UCSD-AML1 (cell line): ENCODE results near the gene MOV10.
A peak's percentile ranks its signal among the peaks of the same experiment; 100 is the strongest.

Experiments
- DNase-seq: peaks from one replicate; lab custom pipeline; 2025; ENCODE audit not compliant: unreplicated experiment; lab: John Stamatoyannopoulos, UW

The MOV10 gene

GRCh38 chr1:112674986-112675727 is 698 bp downstream of the MOV10 start:
- DNase-seq = peak; percentile 73

GRCh38 chr1:112675728-112676381 is 1.4 kb downstream of the MOV10 start:
- no peak for DNase-seq

DNA sequence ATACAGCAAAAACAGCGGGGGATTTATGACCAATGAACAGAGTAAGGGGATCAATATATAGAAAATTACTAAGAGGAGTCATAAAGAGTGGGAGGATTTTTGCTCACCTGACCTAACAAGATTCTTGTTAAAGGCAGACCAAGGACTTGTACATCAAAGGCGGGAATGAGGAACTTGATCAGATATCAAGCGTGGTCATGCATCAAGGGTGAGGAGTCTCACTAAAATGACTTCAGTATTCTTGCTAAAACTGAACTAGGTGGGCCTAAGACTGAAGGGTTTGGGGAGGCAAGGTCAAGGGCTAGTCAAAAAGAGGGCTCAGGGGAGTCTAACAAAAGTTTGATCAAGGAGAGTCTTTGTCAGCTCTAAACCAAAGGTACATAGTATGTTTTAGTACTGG is 2.1 kb downstream of the MOV10 start:
- no peak for DNase-seq

DNA sequence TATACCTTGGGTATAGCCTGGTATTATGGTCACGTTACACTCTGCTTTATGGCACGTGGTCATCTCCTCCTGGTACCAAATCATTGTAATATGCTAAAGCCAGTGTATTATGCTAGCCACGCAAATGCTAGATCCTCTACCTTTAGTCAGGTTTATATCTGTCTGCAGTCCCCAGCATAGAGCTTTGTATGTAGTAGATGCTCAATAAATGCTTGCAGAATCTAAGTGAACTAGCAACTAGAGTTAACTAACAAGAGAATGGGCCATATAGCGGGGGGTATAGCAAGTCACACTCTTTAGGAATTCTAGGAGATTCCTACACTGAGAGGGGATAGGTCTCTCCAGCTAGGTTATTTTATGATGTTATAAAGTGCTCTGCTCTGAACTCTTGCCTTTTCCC is 3.0 kb downstream of the MOV10 start:
- no peak for DNase-seq

- no peak for DNase-seq
Measured at GRCh38 chr1:112678605-112679004, 4.1 kb downstream of the MOV10 start.

- no peak for DNase-seq
Measured at GRCh38 chr1:112685913-112686312, 11.5 kb downstream of the MOV10 start.

DNA sequence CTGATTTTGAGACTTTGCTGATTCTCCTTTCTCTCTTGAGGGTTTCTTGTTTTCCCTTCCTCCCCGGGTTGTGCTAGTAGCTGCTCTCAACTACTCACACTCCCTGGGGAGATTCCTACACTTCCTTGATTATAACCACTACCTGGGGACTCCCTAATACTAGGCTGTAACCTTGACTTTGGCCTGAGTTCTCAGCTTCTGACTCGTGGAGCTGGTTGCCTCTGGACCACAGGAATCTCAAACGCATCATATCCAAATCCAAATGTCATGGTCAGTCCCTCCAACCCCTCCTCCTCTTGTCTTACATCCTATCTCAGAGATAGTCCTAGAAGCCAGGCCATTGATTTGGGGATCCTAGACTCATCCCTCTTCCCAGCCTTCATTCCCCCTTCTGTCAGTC is 12.0 kb downstream of the MOV10 start:
- DNase-seq = no peak

DNA sequence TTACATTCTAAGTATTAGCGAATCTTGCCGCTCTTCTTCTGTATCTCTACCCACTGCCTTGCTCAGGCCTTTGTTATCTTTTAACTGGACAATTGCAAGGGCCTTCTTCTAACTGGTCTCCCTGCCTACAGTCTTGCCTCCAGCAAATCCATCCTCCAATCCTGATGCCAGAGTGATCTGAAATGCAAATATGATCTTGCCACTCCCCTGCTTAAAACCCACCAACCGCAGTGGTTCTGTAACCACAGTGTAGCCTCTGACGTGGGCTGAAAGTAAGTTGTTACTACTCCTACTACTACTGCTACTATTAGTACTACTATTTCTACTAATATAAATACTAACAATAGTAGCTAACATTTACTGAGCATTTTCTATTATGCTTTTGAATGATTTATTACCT is 12.4 kb downstream of the MOV10 start:
- no peak for DNase-seq

DNA sequence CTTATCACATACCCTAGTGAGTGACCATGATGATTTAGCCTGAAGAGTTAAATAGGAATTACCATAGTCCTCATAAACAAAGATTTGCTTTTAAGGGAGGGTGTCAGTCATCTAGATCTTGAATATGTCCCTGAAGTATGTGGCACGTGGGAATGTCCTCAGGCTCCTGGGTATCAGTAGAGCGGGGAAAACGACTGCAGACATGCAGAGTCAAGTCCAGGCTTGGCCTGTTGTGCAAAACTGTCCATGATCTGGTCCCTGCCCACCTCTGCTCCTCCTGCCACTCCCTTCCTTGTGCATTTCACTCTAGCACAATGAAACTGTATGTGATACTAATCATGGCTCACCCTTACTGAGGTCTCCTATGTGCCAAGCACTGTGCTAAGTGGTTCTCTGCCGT is 12.9 kb downstream of the MOV10 start:
- no peak for DNase-seq

DNA sequence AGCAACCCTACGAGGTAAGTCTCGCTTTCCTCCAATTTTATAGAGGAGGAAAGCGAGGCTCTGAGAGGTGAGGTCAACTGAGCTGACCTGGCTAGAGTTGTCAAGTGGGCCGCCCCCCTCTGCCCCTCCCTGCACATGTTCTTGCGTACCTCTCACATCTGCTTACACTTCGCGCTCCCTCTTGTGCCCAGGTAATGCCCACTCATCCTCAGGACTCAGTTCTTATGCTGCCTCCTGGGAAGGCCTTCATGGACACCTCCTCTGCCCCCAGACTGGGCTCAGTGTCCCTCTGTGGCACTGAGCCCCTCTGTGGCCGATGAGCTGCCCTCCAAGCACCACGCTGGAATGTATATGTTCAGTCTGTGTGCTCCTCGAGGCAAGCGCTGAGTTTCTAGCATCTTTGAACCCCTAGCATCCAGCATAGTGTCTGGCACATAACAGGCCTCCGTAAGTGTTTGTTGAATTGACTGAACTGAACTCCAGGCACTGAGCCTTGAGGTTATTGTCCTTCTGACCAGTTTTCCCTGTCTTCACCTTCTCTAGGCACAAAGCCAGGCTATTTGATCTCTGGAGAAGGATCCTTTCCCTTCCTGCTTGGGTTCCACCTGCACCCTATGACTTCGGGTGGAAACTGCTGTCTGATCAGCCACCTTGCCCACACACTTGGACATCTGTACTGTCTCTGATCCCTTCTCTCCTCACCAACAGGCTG is 13.5 kb downstream of the MOV10 start:
- DNase-seq = no peak

GRCh38 chr1:112688781-112689193 is 14.3 kb downstream of the MOV10 start:
- no peak for DNase-seq

DNA sequence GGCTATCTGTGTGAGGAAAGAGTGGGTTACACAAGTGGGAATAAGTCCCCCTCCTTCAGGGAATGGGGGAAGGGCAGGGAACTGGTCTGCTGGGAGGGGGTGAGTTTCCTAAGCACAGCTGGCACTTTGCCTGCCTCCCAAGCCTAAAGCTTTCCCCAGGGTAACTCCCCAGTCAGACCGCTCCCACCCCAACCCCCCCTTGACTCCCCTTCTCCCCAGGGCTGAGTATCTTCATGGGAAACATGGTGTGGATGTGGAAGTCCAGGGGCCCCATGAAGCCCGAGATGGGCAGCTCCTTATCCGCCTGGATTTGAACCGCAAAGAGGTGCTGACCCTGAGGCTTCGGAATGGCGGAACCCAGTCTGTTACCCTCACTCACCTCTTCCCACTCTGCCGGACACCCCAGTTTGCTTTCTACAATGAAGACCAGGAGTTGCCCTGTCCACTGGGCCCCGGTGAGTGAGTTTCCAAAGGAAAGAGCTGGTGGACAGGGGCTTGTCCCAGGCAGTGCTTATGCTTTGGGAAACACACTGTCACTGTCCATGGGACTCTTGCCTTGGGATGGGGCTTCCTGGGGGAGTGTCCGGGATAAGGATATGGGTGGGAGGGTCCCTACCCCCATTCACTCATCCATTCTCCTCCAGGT is 14.9 kb downstream of the MOV10 start:
- no peak for DNase-seq

DNA sequence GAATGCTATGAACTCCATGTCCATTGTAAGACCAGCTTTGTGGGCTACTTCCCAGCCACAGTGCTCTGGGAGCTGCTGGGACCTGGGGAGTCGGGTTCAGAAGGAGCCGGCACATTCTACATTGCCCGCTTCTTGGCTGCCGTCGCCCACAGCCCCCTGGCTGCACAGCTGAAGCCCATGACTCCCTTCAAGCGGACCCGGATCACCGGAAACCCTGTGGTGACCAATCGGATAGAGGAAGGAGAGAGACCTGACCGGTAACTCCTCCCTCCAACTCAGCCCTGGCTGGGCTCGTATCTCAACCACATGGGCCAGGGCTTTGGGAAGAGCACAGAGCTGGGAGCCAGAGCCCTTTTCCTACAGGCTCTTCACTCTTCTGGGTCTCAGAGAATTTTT is 15.4 kb downstream of the MOV10 start:
- DNase-seq = no peak

DNA sequence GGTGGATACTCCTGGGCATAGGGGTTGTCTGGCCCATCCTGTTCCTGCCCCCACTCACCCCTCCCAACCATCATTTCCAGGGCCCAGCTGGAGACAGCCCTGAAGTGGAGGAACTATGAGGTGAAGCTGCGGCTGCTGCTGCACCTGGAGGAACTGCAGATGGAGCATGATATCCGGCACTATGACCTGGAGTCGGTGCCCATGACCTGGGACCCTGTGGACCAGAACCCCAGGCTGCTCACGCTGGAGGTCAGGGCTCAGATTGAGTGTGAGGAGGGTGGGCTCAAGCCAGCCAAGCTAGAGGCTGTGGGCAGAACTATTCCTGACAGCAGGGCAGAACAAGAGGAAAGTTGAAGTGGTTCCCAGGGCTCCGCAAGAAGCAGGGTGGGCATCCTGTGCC is 18.2 kb downstream of the MOV10 start:
- DNase-seq = no peak

DNA sequence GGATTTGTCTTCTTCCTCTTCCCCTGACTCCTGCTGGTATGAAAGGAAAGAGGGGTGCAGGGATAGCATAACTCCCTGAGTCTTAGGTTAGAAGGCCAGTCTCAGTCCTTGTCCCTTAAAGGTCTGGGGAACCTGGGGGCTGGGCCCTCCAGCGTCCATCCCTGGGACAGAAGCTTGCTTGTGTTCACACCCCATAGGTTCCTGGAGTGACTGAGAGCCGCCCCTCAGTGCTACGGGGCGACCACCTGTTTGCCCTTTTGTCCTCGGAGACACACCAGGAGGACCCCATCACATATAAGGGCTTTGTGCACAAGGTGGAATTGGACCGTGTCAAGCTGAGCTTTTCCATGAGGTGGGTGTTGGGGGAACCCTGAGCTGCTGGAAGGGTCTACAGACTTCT is 19.4 kb downstream of the MOV10 start:
- no peak for DNase-seq

DNA sequence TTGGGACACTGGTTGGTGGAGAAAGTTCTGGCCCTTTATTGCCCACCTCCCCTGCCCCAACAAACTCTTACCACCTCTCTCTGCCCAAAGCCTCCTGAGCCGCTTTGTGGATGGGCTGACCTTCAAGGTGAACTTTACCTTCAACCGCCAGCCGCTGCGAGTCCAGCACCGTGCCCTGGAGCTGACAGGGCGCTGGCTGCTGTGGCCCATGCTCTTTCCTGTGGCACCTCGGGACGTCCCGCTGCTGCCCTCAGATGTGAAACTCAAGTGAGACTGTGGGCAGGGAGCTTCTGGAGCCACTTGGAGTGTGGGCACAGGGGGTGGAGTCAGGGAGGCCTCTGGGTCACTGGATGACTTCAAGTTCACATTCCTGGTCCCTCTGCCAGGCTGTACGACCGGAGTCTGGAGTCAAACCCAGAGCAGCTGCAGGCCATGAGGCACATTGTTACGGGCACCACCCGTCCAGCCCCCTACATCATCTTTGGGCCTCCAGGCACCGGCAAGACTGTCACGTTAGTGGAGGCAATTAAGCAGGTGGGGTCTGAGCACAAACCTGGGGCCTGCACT is 20.0 kb downstream of the MOV10 start:
- DNase-seq = no peak

DNA sequence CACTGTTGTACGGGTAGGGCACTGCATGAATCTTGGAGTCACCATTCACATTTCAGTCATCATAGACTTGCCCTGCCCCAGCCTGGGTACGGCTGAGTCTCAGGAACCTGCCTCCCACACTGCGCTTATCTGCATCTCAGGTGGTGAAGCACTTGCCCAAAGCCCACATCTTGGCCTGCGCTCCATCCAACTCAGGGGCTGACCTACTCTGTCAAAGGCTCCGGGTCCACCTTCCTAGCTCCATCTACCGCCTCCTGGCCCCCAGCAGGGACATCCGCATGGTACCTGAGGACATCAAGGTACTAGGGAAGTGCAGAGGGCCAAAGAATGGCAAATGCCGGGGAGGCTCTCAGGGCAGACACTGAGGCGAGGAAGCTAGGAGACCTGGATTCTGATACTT is 20.8 kb downstream of the MOV10 start:
- no peak for DNase-seq

DNA sequence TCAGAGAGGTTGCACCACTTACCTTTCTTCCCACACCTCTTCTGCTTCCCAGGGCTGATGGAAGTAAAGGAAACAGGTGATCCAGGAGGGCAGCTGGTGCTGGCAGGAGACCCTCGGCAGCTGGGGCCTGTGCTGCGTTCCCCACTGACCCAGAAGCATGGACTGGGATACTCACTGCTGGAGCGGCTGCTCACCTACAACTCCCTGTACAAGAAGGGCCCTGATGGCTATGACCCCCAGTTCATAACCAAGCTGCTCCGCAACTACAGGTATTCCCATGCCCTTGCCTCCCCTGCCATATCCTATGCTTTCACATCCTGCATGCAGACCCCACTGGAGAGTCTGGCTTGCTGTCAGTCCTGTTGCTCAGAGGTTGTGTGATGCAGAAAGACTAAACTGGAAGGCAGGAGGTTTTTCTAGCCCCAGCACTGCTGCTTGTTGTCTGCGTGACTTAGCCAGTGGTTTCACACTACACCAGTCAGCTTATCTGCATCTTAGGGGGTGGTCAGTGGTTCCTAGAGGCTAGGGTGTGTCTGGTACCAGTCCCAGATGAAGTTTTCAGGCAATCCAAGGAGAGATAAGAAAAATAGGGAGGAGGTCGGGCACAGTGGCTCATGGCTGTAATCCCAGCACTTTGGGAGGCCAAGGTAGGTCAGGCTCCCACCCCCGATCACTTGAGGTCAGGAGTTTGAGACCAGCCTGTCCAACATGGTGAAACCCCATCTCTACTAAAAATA is 22.3 kb downstream of the MOV10 start:
- DNase-seq = no peak

GRCh38 chr1:112697781-112698201 is 23.3 kb downstream of the MOV10 start:
- no peak for DNase-seq

DNA sequence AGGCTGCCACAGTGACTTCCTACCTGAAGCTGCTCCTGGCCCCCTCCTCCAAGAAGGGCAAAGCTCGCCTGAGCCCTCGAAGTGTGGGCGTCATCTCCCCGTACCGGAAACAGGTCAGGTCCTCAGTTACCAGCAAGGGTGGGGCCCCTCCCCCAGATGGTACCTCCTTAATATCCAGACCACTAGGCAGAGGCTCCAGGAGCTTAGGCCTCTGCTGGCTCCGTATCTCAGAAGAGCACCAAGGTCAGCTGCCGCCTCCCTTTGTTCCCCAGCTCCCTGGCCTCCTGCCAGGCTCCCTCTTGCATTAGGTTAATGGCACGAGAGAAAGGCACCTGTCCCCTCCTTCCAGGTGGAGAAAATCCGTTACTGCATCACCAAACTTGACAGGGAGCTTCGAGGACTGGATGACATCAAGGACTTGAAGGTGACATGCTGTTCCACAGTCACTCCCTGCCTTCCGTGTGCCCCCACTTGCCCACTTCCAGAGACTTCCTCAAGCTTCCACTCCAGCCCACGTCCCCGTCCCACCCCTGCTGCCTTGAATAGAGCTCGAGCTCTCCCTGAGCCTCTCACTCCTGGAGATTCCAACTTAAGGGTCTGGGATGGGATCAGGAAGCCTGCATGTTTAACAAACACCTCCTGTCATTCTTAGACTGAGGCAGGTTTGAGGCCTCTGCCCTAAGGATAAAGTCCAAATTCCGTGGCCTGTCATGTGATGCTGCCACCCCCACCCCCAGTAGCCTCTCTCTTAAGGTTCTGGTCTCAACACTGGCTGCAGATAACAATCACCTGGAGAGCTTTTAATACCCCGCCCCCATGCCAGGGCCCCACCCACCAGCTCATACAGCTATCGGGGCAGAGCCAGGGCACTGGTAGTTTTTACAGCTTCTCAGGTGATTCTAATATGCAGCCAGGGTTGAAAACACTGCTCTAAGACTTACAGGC is 24.2 kb downstream of the MOV10 start:
- DNase-seq = no peak
